CD4-positive, alpha-beta T cell (primary cell): ENCODE data around the gene UBAC2. TPM values are rescaled to one million over a fixed set of nuclear protein-coding genes. Genes with fewer than 3 reads are reported as not detected.

ENCODE experiments used
- ATAC-seq: fragments of 200-7000 bp; cut with Tn5 transposase; one replicate; pipeline ENCODE4 v1.10.0; 2022; ENCODE audit warnings: mild to moderate bottlenecking; ENCODE audit not compliant: poor library complexity
- CTCF ChIA-PET: fragments of 350-600 bp; sonication (Branson Sonifier 250); formaldehyde crosslinking; loops from one replicate; lab custom pipeline; 2021; ENCODE audit warnings: antibody characterized with exemption, inconsistent platforms; lab: Charles Lee
- POLR2A ChIA-PET: fragments of 350-600 bp; sonication (Branson Sonifier 250); formaldehyde crosslinking; loops from one replicate; lab custom pipeline; 2021; ENCODE audit warnings: antibody characterized with exemption, inconsistent platforms; lab: Charles Lee
- DNase-seq, 14 experiments: peaks; one replicate each; pipeline ENCODE4 v3.0.0-alpha.2; 2013 to 2020; ENCODE audit warnings: mixed read lengths in 2 of 14
- H3K27ac ChIP-seq, 2 donors: one replicate each; pipeline versions ENCODE4 v1.5.1 to v1.7.0; 2013; ENCODE audit warnings: low read length in 2 of 2, low read depth in 1 of 2, mild to moderate bottlenecking in 1 of 2
- H3K27me3 ChIP-seq, 2 experiments: 1 replicate in 1 of 2; 2 replicates in 1 of 2; pipeline versions ENCODE4 v1.6.1 to v1.7.0; 2013; ENCODE audit warnings: low read length in 2 of 2, control low read depth in 1 of 2, mild to moderate bottlenecking in 1 of 2, moderate library complexity in 1 of 2; ENCODE audit not compliant: insufficient read depth in 2 of 2, control insufficient read depth in 1 of 2
- H3K36me3 ChIP-seq: one replicate; pipeline ENCODE4 v1.6.1; 2013; ENCODE audit warnings: low read length, control low read depth; ENCODE audit not compliant: insufficient read depth
- H3K4me1 ChIP-seq: one replicate; pipeline ENCODE4 v1.6.1; 2013; ENCODE audit warnings: low read length, control low read depth; ENCODE audit not compliant: insufficient read depth
- H3K4me3 ChIP-seq: one replicate; pipeline ENCODE4 v1.5.1; 2013; ENCODE audit warnings: mild to moderate bottlenecking, low read length, moderate library complexity
- H3K9me3 ChIP-seq, 2 experiments: 1 replicate in 1 of 2; 2 replicates in 1 of 2; pipeline versions ENCODE4 v1.6.1 to v1.7.0; 2013; ENCODE audit warnings: low read length in 2 of 2, mild to moderate bottlenecking in 2 of 2, control low read depth in 1 of 2, moderate library complexity in 1 of 2; ENCODE audit not compliant: control insufficient read depth in 1 of 2, insufficient read depth in 1 of 2
- H3K27ac Mint-ChIP-seq: one replicate; pipeline ENCODE4 v1.8.0; 2020; ENCODE audit warnings: mixed read lengths
- H3K27me3 Mint-ChIP-seq: one replicate; pipeline ENCODE4 v1.8.0; 2021; ENCODE audit warnings: mixed read lengths
- H3K36me3 Mint-ChIP-seq: one replicate; pipeline ENCODE4 v1.8.0; 2021; ENCODE audit warnings: low read depth, mixed read lengths
- H3K4me1 Mint-ChIP-seq: one replicate; pipeline ENCODE4 v1.8.0; 2021; ENCODE audit warnings: low read depth, mixed read lengths
- H3K4me3 Mint-ChIP-seq: one replicate; pipeline ENCODE4 v1.8.0; 2020; ENCODE audit warnings: mild to moderate bottlenecking, mixed read lengths
- H3K9me3 Mint-ChIP-seq: one replicate; pipeline ENCODE4 v1.8.0; 2020; ENCODE audit warnings: mixed read lengths
- intact Hi-C, 2 experiments: fragments of 100-400 bp; cut with DNase I in 1 of 2; cut with micrococcal nuclease in 1 of 2; formaldehyde crosslinking; loops; one replicate each; pipeline versions ENCODE4 v1.15.1 to v1.9.0; 2023 to 2025; cut with DNase I, micrococcal nuclease
- total RNA-seq, 174 experiments: library from RNA in 2 of 174; stranded (reverse) in 2 of 174; gene quantifications; one replicate each; pipeline ENCODE4 v1.2.3 and lab custom pipeline; 2021 to 2026
- TF ChIP-seq, protein P1 (sequence below): fragments of 200-600 bp; IDR thresholded peaks from one replicate; pipeline ENCODE4 v1.8.0; 2022; ENCODE audit warnings: antibody characterized with exemption, mild to moderate bottlenecking

The UBAC2 gene
- total RNA-seq, 2 experiments from 2014 or later, result 59.8 to 67.4 TPM

DNA sequence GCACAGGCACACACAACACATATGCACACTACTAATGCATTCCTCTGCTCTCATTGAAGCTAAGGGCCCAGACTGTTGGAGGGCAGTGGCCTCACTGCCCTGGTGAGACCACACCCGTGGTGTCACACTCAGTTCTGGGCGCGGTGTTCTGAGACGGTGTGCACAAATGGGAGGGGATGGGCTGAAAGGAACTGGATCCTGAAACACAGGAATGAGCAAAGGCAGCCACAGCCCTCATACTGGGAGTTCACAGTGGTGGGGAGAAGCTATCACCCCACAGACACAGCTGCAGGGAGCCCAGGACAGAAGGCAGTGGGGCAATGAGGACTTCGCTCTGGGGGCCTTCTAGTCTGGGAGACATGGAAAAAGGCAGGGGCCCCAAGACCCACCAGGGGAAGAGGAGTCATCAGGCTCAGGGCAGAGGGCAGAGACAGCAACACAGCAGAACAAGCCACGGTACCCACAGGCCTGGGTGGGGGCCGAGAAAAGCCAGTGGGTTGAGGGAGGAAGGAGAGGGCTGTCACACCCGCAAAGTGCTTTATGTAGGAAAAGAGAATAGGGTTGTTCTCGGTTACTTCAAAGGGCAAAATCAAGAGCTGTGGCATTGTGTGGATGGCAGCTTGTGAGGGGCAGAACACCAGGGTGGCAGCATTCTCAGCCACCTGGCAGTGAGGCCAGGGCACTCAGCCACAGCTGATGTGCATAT is 181.9 kb downstream of the UBAC2 start:
- H3K27ac Mint-ChIP-seq, result peak overlapping the region; percentile 88
- peaks cover 91% of the 10 kb centered on the region for H3K4me1 Mint-ChIP-seq
- TF ChIP-seq, protein P1, sequence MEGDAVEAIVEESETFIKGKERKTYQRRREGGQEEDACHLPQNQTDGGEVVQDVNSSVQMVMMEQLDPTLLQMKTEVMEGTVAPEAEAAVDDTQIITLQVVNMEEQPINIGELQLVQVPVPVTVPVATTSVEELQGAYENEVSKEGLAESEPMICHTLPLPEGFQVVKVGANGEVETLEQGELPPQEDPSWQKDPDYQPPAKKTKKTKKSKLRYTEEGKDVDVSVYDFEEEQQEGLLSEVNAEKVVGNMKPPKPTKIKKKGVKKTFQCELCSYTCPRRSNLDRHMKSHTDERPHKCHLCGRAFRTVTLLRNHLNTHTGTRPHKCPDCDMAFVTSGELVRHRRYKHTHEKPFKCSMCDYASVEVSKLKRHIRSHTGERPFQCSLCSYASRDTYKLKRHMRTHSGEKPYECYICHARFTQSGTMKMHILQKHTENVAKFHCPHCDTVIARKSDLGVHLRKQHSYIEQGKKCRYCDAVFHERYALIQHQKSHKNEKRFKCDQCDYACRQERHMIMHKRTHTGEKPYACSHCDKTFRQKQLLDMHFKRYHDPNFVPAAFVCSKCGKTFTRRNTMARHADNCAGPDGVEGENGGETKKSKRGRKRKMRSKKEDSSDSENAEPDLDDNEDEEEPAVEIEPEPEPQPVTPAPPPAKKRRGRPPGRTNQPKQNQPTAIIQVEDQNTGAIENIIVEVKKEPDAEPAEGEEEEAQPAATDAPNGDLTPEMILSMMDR, result no peak
- ATAC-seq, result peak; percentile 15
- H3K9me3 ChIP-seq, result no peaks in the 10 kb centered on the region
- H3K4me1 ChIP-seq, result peaks cover 89% of the 10 kb centered on the region
- intact Hi-C loops, result loop anchor here in 1 of 2 experiments (5.0 to 10.0 kb wide), 2 partner anchors 122 to 165 kb away; partner anchors contain the start of gene TM9SF2
- peaks cover 33% of the 10 kb centered on the region for H3K36me3 Mint-ChIP-seq
- peak overlapping the region; percentile 74 to 87 for H3K27ac ChIP-seq
- H3K4me3 ChIP-seq, result no peak overlapping the region
- DNase-seq, result peak in 9 of 14 experiments; percentile 26 to 73 (median 58)
- ChIA-PET POLR2A (interaction anchor here (0.6 to 6.7 kb wide), 28 partner anchors 10 to 182 kb away, joined by 3 to 76 read pairs (median 6); partner anchors contain the start of genes GPR183 and UBAC2), CTCF (interaction anchor here (1.1 to 3.1 kb wide), 6 partner anchors 11 to 206 kb away, joined by 3 to 18 read pairs (median 4); no protein-coding TSS in a partner anchor)
- H3K36me3 ChIP-seq, result peaks cover 29% of the 10 kb centered on the region
- H3K9me3 Mint-ChIP-seq, result no peaks in the 10 kb centered on the region
- peak overlapping the region; percentile 76 for H3K4me3 Mint-ChIP-seq
- H3K27me3 Mint-ChIP-seq, result no peaks in the 10 kb centered on the region
- no peaks in the 10 kb centered on the region for H3K27me3 ChIP-seq

DNA sequence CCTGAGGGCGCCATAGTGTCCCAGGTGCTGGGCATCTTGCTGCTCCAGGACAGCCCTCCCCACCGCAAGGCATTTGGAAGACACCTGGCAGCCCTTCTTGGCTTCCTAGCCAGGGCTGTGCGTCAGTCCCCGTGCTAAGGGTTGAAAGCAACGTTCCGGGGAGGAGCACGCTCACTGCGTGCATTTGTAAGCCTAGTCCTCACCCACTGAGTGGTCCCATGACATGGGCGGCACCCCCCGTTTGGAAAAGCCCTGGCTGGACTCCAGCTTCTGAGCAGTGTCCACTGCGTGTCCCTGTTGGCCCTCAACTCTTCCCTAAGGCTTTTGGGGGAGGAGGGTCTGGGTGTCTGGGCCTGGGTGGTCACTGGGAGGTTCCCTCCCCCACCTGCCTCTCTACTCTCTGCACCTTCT is 182.9 kb downstream of the UBAC2 start:
- H3K27ac ChIP-seq, result peak overlapping the region; percentile 74 to 87
- DNase-seq (peak in 5 of 14 experiments; percentile 34 to 60 (median 46)), ATAC-seq (peak; percentile 13)
- H3K4me1 ChIP-seq, result peaks cover 94% of the 10 kb centered on the region
- H3K4me1 Mint-ChIP-seq, result peaks cover 93% of the 10 kb centered on the region
- TF ChIP-seq, protein P1, result no peak
- no peaks in the 10 kb centered on the region for H3K9me3 Mint-ChIP-seq
- H3K27me3 ChIP-seq, result no peaks in the 10 kb centered on the region
- ChIA-PET CTCF (interaction anchor here (1.1 to 3.1 kb wide), 7 partner anchors 8 to 114 kb away, joined by 3 to 18 read pairs (median 5); no protein-coding TSS in a partner anchor), POLR2A (interaction anchor here (0.6 to 6.7 kb wide), 29 partner anchors 11 to 524 kb away, joined by 3 to 76 read pairs (median 5); partner anchors contain the start of genes GPR183 and UBAC2)
- H3K36me3 ChIP-seq, result peaks cover 23% of the 10 kb centered on the region
- peak overlapping the region; percentile 88 for H3K27ac Mint-ChIP-seq
- peak overlapping the region; percentile 76 for H3K4me3 Mint-ChIP-seq
- H3K27me3 Mint-ChIP-seq, result no peaks in the 10 kb centered on the region
- no peaks in the 10 kb centered on the region for H3K9me3 ChIP-seq
- H3K36me3 Mint-ChIP-seq, result peaks cover 29% of the 10 kb centered on the region
- intact Hi-C loops, result loop anchor here in 1 of 2 experiments (5.0 to 10.0 kb wide), 2 partner anchors 121 to 166 kb away; partner anchors contain the start of gene TM9SF2
- no peak overlapping the region for H3K4me3 ChIP-seq

DNA sequence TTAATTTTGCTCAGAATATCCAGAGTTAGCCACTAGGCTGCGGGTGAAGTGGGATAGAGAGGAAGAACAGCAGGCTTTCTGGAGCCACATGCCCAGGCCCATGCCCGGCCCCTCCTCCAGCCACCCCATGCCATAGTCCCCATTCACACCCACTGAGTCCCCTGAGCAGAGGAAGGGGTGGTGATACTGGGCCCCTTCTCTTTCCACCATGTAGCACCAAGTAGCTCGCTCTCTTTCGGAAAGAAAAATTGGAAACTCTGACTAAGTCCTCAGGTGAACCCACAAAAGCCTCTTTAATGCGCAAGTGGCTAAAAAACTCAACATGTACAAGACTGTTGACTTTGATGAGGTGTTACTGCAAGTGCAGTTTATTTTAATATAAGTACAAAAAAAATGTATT is 183.3 kb downstream of the UBAC2 start:
- Mint-ChIP-seq H3K4me1 (peaks cover 91% of the 10 kb centered on the region), H3K27ac (peak overlapping the region; percentile 88), H3K27me3 (no peaks in the 10 kb centered on the region), H3K36me3 (peaks cover 29% of the 10 kb centered on the region), H3K4me3 (peak overlapping the region; percentile 76), H3K9me3 (no peaks in the 10 kb centered on the region)
- Histone ChIP-seq H3K4me1 (peaks cover 94% of the 10 kb centered on the region), H3K4me3 (no peak overlapping the region), H3K27me3 (no peaks in the 10 kb centered on the region), H3K36me3 (peaks cover 19% of the 10 kb centered on the region), H3K27ac (peak overlapping the region; percentile 74 to 87), H3K9me3 (no peaks in the 10 kb centered on the region)
- TF ChIP-seq, protein P1, result no peak
- DNase-seq, result peak in 5 of 14 experiments; percentile 24 to 65 (median 37)
- ChIA-PET CTCF (interaction anchor here (0.8 to 1.7 kb wide), 5 partner anchors 9 to 115 kb away, joined by 3 to 12 read pairs (median 4); no protein-coding TSS in a partner anchor), POLR2A (interaction anchor here (0.7 to 6.7 kb wide), 15 partner anchors 11 to 523 kb away, joined by 3 to 76 read pairs (median 5); partner anchors contain the start of gene GPR183)
- intact Hi-C loops, result loop anchor here (1.0 to 10.0 kb wide), 6 partner anchors 28 to 167 kb away; partner anchors contain the start of genes GPR183 (in 1 of the 2) and TM9SF2 (in 1 of the 2)
- ATAC-seq, result peak; percentile 43
